Mammary epithelial cell (primary cell): ENCODE data around the gene STK11IP.

Source experiments
- CTCF ChIP-seq, 2 donors: IDR thresholded peaks in 1 of 2; conservative IDR thresholded peaks in 1 of 2; 2 replicates each; pipeline ENCODE4 v1.5.1; 2011 to 2012; ENCODE audit warnings: inconsistent platforms in 2 of 2, low read length in 2 of 2, mild to moderate bottlenecking in 2 of 2, control low read depth in 1 of 2, low read depth in 1 of 2; ENCODE audit not compliant: insufficient read depth in 1 of 2; ENCODE audit errors: extremely low read depth in 1 of 2
- EZH2 ChIP-seq: IDR thresholded peaks from 2 replicates; pipeline ENCODE4 v1.6.1; 2012; ENCODE audit warnings: low read length, inconsistent platforms, borderline replicate concordance

GRCh38 chr2:219631406-219631891 lies 33.8 kb downstream of the STK11IP start:
- TF ChIP-seq EZH2 (no peak), CTCF (conservative IDR thresholded peaks at IDR 0.05 in 1 of 2, IDR thresholded peaks at IDR 0.05 in 1 of 2; ENCODE audit: extremely low read depth in 1 of 2, insufficient read depth in 1 of 2, low read depth in 1 of 2, low read length in 2 of 2) (no peak)
